ENCODE results near the gene CD300LD. TPM values are rescaled to one million over a fixed set of nuclear protein-coding genes. Genes with fewer than 3 reads are reported as not detected.

The CD300LD gene
- total RNA-seq, 1 experiment from 2014 or later, result not detected

- DNase-seq (ENCODE audit: low read depth, low spot score) (no peak), ATAC-seq (no peak)
- no peak overlapping the region for H3K4me3 ChIP-seq (ENCODE audit: low read depth in 2 of 2, low read length in 2 of 2)
- H3K27me3 ChIP-seq (ENCODE audit: control insufficient read depth, insufficient read depth, low read length), result peaks cover 48% of the 10 kb centered on the region
- in situ Hi-C loops (cut with HindIII; ENCODE audit: low pct_unique_long_range_greater_than_20kb, low sequenced_read_pairs) (no loop called here), intact Hi-C loops (cut with micrococcal nuclease; ENCODE audit: unreplicated experiment) (no loop called here)
- H3K27ac ChIP-seq (ENCODE audit: low read length), result no peak overlapping the region
- H3K9me3 ChIP-seq (ENCODE audit: control insufficient read depth, insufficient read depth, low read depth, low read length), result no peaks in the 10 kb centered on the region
- no peak for TF ChIP-seq CTCF (IDR thresholded peaks at IDR 0.05)
- no peak for TF ChIP-seq REST (IDR thresholded peaks at IDR 0.05; ENCODE audit: insufficient read depth in 1 of 2, low read depth in 2 of 2, low read length in 1 of 2)
- no peak for TF ChIP-seq SIN3A (IDR thresholded peaks at IDR 0.05; ENCODE audit: borderline replicate concordance, insufficient read depth, low read depth, low read length)
- TF ChIP-seq POLR2AphosphoS5 (IDR thresholded peaks at IDR 0.05; ENCODE audit: low read depth, low read length), result no peak
- TF ChIP-seq TCF7L2 (IDR thresholded peaks at IDR 0.05; ENCODE audit: low read depth, low read length), result no peak
- no TSS peak for BruUV-seq (replicated peaks)
- H3K36me3 ChIP-seq (ENCODE audit: control insufficient read depth, insufficient read depth, low read length), result no peaks in the 10 kb centered on the region
- no peaks in the 10 kb centered on the region for H3K4me1 ChIP-seq (ENCODE audit: control insufficient read depth, insufficient read depth, low read length)
- POLR2A ChIA-PET, result no interaction called here
- CTCF ChIA-PET, result no interaction called here
Measured at GRCh38 chr17:74625661-74626060, 33.6 kb upstream of the CD300LD start.

GRCh38 chr17:74624131-74624530 is 32.0 kb upstream of the CD300LD start:
- POLR2A ChIA-PET, result interaction anchor here (0.6 kb wide), 1 partner anchor 291 kb away, joined by 9 read pairs; no protein-coding TSS in a partner anchor
- no peaks in the 10 kb centered on the region for H3K36me3 ChIP-seq (ENCODE audit: control insufficient read depth, insufficient read depth, low read length)
- intact Hi-C loops (cut with micrococcal nuclease; ENCODE audit: unreplicated experiment) (no loop called here), in situ Hi-C loops (cut with HindIII; ENCODE audit: low pct_unique_long_range_greater_than_20kb, low sequenced_read_pairs) (no loop called here)
- DNase-seq (ENCODE audit: low read depth, low spot score) (no peak), ATAC-seq (no peak)
- no peak for TF ChIP-seq CTCF (IDR thresholded peaks at IDR 0.05)
- TF ChIP-seq SIN3A (IDR thresholded peaks at IDR 0.05; ENCODE audit: borderline replicate concordance, insufficient read depth, low read depth, low read length), result no peak
- no peak for TF ChIP-seq TCF7L2 (IDR thresholded peaks at IDR 0.05; ENCODE audit: low read depth, low read length)
- no peak for TF ChIP-seq POLR2AphosphoS5 (IDR thresholded peaks at IDR 0.05; ENCODE audit: low read depth, low read length)
- no peak for TF ChIP-seq REST (IDR thresholded peaks at IDR 0.05; ENCODE audit: insufficient read depth in 1 of 2, low read depth in 2 of 2, low read length in 1 of 2)
- no peaks in the 10 kb centered on the region for H3K9me3 ChIP-seq (ENCODE audit: control insufficient read depth, insufficient read depth, low read depth, low read length)
- no TSS peak for BruUV-seq (replicated peaks)
- peaks cover 51% of the 10 kb centered on the region for H3K27me3 ChIP-seq (ENCODE audit: control insufficient read depth, insufficient read depth, low read length)
- no peak overlapping the region for H3K27ac ChIP-seq (ENCODE audit: low read length)
- CTCF ChIA-PET, result no interaction called here
- no peak overlapping the region for H3K4me3 ChIP-seq (ENCODE audit: low read depth in 2 of 2, low read length in 2 of 2)
- no peaks in the 10 kb centered on the region for H3K4me1 ChIP-seq (ENCODE audit: control insufficient read depth, insufficient read depth, low read length)

Measured in Panc1 (cell line).